GM13976 (cell line): ENCODE measurements around the gene ADCY7.

Experiments
- DNase-seq: peaks from one replicate; pipeline ENCODE4 v3.0.0; 2012; ENCODE audit warnings: low spot score
- in situ Hi-C: fragments of 300-500 bp; cut with MboI; formaldehyde crosslinking; loops from one replicate; pipeline ENCODE4 v1.12.0; 2022; ENCODE audit warnings: low sequenced_read_pairs, mixed read lengths, inconsistent platforms; ENCODE audit not compliant: unreplicated experiment
- TF ChIP-seq, protein P1 (sequence below): IDR thresholded peaks from 2 replicates; pipeline ENCODE4 v1.5.1; 2012; ENCODE audit warnings: borderline replicate concordance, mild to moderate bottlenecking; ENCODE audit not compliant: insufficient read depth; ENCODE audit errors: extremely low read depth, missing control alignments, control extremely low read depth

The ADCY7 gene

DNA sequence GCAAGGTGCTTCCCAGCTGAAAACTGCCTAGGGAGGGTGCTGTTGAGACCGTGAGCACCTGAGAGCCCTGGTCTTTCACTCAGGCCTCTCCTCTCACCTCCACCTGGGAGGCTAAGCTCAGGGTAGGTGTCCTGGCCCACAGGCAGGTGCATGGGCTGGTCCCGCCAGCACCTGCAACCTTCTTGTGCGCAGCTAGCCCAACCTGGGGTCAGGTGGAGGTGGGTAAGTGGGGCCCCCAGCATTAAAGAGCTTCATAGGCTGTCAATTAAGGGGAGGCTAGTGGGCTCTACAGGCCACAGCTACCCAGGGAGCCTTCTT is 8.7 kb downstream of the ADCY7 start:
- in situ Hi-C loops = no loop called here
- no peak for DNase-seq
- TF ChIP-seq, protein P1, sequence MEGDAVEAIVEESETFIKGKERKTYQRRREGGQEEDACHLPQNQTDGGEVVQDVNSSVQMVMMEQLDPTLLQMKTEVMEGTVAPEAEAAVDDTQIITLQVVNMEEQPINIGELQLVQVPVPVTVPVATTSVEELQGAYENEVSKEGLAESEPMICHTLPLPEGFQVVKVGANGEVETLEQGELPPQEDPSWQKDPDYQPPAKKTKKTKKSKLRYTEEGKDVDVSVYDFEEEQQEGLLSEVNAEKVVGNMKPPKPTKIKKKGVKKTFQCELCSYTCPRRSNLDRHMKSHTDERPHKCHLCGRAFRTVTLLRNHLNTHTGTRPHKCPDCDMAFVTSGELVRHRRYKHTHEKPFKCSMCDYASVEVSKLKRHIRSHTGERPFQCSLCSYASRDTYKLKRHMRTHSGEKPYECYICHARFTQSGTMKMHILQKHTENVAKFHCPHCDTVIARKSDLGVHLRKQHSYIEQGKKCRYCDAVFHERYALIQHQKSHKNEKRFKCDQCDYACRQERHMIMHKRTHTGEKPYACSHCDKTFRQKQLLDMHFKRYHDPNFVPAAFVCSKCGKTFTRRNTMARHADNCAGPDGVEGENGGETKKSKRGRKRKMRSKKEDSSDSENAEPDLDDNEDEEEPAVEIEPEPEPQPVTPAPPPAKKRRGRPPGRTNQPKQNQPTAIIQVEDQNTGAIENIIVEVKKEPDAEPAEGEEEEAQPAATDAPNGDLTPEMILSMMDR = no peak

DNA sequence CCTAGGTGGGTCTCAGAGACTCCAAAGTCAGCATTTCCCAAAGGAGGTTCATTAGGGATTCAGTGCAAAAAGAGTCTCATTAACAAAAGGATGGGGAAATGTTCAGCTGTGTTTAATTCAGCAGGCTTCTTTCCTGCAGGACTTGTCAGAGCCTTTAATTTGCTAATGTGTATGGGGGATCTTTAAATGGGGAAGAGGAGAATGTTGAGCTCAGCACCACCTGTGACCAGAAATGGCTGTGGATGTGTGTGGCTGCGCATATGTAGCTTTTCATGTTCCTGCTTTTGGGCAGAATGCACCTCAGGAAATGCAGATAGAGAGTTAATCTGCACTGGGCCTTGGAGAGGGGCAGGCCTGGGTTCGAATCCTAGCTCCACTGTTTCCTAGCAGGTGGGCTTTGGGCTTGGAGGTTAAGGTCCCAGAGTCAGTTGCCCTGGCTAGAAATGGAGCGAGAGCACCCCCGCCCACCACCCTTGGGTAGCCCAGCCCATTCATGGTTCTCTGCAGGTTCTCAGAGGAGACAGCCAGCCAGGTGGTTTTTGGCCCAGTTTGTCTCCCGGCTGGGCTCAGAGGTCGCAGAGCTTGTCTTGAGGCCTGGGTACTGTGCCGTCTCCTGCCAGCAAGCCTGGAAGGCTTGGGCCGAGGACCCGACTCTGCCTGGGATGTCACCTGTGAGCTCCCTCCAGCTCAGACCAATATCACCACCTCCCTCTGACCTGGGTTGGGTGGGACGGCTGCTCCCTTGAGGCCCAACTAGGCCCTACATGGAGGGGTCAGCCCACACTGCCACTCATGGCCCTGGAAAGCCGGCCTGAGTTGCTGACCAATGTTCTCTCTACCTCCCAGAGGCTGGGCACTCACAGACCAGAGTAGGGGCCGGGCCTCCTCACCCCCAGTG is 9.3 kb downstream of the ADCY7 start:
- no peak for DNase-seq
- TF ChIP-seq, protein P1 = no peak
- in situ Hi-C loops = no loop called here

- TF ChIP-seq, protein P1 = no peak
- DNase-seq = no peak
- in situ Hi-C loops = no loop called here
These were observed 9.9 kb downstream of the ADCY7 start for GRCh38 chr16:50276326-50276640.

DNA sequence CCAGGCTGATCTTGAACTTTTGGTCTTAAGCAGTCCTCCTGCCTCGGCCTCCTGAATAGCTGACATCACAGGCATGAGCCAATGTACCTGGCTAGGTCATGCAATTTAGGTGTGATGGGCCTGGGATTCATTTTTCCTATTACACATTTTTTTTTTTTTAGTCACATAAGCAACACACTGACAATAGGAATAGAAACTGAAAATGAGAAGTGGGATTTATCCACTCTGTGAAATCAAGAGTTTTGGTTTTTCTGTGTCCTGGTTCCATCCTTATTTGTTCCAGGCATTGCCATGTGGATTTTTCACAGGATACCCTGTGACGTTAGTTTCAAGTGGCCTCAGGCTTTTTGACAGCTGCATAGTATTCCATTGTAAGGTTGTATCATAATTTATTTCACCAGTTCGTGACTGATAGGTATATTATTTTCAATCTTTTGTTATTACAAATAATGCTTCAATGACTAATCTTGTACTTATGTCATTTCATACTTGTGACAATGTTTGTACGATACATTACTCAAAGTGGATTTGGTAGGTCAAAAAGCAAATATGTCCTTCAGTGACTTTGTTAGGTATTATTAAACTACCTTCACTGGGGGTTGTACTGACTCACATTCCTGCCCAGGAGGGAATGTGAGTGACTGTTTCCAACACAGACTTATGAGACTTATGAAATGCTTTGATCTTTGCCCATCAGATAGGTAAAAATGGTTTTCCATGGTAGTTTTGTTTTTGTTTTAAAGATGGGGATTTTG is 10.6 kb downstream of the ADCY7 start:
- DNase-seq = no peak
- TF ChIP-seq, protein P1 = no peak
- in situ Hi-C loops = no loop called here

- DNase-seq = no peak
- TF ChIP-seq, protein P1 = no peak
- in situ Hi-C loops = no loop called here
These were observed 11.9 kb downstream of the ADCY7 start for GRCh38 chr16:50278251-50278650.

DNA sequence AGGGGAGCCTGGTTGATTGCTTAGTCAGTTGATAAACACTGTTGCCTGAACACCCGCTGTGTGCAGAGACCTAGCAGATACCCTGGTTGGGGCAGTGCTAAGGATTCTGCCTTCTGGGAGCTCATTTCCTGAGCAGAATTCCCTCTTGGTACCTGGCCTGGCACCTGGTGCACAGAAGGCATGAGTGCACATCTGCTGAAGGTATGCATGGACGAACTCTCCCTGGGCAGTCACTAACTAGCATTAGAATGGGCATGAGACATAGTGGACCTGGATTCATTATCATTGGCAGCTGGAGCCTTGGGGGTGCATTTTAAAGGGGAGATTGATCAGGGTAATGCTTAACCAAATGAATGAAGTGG is 13.1 kb downstream of the ADCY7 start:
- TF ChIP-seq, protein P1 = no peak
- DNase-seq = no peak
- in situ Hi-C loops = no loop called here

GRCh38 chr16:50280932-50281331 is 14.6 kb downstream of the ADCY7 start:
- no peak for DNase-seq
- in situ Hi-C loops = no loop called here
- TF ChIP-seq, protein P1 = no peak
